NOMO-1 treated with DMSO at 0.1 percent for 48 hours (cell line): Measurements from ENCODE around the gene HLTF.
"Not testable (repeated sequence)": the region's sequence is repeated elsewhere in the genome, so short reads cannot be mapped to it uniquely, and the experiment has no call there.

ENCODE experiments used
- DNase-seq: peaks from one replicate; lab custom pipeline; 2025; ENCODE audit not compliant: unreplicated experiment; lab: John Stamatoyannopoulos, UW

Gene HLTF

DNA sequence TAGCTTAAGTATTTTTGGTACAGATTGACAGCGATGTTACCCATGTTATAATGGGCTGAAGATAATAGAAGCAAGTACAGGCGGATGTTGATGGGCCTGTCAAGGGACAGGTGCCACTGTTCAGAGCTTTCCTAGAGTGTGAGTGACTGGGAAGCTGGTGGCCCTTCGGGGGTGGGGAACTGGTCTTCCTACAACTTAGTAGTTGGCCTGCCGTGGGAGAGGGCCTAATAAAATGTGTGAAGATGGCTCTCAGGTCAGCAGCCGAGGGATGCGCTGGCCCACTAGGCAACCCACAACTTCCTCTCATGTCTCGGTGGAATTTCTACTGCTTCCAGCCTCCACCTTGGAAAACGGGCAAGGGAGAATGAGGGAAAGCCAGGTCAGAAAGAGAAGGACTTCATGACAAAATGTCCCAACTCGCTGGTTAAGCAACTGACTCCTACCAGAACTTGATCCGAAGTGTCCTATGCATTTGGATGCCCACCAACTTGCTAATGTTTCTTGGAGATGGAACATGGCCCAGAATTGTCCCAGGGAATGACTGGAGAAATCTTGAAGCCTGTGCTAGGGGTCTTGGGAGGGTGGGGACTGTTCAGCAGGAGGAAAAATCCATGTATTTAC, 93.6 kb downstream of the HLTF start:
- no peak for DNase-seq

DNA sequence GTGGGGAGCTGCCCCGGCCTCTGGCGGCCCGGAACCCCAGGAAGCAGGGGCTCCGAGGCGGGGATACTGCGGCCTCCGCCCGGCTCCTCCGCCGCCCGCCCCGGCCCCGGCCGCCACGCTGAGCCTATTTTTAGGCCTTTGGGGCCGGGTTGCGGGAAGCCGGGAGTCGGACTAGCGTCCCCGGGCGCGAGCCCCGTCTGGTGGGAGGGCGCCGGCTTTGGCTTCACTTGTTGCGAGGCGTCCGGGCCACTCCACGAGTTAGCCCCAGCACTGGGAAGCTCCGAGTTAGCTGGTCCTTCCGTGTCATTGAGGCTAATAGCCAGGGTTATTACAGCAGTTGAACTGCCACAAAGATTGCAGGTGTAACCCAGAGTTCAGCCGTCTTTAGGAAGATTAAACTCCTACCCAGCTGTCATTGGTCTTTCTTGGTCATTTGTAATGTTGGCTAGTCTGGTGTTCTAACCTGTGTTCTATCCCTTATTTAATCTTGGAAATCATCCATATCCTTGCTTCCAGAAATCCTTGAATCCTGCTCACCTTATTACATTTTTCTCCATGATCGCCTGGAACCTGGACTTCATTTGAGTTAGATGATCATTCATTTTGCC, 94.2 kb downstream of the HLTF start:
- peak; percentile 34 for DNase-seq

DNA sequence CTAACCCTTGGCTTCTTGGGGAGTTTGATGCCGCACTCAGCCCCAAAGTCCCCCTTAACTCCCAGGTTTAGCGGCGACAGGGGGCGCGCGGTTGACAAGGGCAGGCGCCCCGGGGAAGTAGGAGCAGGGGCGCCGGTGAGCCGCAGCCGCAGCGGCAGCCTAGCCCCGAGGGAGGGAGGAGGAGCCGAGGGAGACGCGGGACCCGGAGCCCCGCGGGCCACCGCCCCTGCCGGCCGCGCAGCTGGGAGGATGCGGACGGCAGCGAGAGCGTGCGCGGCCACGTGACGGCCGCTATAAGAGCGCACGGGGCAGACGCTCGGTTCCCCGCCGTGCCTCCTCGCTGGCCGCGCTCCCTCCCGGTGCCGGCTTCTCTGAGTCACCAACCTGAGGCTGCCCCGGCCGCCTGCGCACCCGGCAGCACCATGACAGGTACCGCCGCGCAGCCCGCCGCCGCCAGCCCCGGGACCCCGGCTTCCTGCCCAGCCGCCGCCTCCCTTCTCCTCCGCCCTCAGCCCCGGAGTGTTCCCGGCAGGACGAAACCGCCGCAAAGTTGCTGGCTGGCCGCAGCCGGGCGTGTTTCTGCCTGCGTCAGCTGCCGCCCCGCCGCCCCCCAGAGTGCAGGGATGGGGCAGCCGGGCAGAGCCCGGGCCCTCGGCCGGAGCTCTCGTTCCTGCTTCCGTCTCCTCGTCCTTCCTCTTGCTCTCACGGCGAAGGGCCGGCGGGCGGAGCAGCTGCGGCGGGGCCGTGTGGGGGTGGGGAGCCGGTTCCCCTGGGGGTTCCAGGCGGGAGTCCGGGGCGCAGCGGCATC, 94.9 kb downstream of the HLTF start, which contains the start of gene GYG1:
Gene GYG1 (plus strand): TSS at position 322 of the 808 bp plus-strand sequence. CDS start 101 bp downstream, at position 423.
- peak; percentile 85 for DNase-seq

DNA sequence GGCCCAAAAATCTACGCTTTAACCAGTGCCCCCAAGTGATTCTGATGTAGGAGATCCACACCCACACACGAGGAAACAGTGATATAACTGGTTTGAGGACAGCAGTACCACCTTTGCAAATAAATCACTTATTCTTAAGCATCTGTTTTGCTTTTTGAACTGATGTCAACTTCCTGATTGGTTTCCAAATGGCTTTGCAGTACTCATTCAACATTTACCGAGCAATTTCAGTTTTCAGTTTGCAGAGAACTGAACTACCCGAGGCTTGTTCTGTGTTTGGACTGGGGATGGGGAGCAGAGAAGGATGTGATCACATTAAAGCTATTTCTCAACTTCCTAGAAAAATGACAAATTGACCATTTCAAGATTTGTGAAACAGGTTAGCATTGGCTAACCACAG, 96.1 kb downstream of the HLTF start:
- peak; percentile 92 for DNase-seq

DNA sequence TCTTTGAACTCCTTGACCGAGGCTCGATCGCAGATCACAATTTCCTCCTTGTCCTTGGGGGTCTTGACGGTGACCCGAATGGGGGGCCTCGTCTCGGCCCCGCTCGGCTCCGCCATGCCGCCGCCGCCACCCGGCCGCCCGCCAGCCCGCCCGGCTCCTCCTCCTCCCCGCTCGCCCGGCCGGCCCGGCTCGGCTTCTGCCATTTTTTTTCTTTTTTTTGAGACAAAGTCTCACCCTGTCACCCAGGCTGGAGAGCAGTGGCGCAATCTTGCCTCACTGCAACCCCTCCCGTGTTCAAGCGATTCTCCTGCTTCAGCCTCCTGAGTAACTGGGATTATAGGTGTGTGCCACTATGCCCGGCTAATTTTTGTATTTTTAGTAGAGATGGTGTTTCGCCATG, 98.8 kb downstream of the HLTF start:
- not testable (repeated sequence) for DNase-seq

DNA sequence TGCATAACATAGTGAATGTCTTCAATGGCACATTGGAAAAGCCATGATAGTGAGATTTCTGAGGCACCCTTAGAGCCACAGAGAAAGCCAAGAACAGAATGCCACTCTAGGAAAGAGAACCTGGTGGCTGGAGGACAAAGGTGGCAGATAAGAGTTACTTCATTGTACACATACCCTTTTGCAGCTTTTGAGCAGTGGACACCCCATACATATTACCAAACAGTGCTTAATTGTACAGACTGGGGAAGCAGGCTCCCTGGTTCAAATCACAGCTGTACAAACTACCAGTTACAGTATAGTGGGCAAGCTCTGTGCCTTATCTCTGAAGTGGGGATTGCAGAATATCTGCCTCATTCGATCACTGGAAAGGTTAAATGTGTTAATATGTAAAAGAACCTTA, 105.1 kb downstream of the HLTF start:
- DNase-seq: no peak
